HepG2 (cell line): ENCODE results near the gene CCDC142. TPM values are rescaled to one million over a fixed set of nuclear protein-coding genes. Genes with fewer than 3 reads are reported as not detected.

Experiments
- AGO2 ChIP-seq: fragments of 200-400 bp; formaldehyde crosslinking; optimal IDR thresholded peaks from 2 replicates; pipeline ENCODE3; 2017; ENCODE audit warnings: mild to moderate bottlenecking, low read depth, low read length, moderate library complexity
- BCLAF1 ChIP-seq: fragments of 450-650 bp; IDR thresholded peaks from 2 replicates; pipeline ENCODE4 v1.6.1; 2017; ENCODE audit warnings: mild to moderate bottlenecking
- MAFK ChIP-seq, 2 experiments: IDR thresholded peaks in 1 of 2; conservative IDR thresholded peaks in 1 of 2; 2 replicates each; pipeline ENCODE4 v1.6.1; 2011; ENCODE audit warnings: improper control_type of control experiment in 2 of 2, low read length in 2 of 2
- MED13 ChIP-seq: sonication (generic); formaldehyde crosslinking; IDR thresholded peaks from 2 replicates; pipeline ENCODE4 v1.5.0; 2020; ENCODE audit warnings: missing genetic modification reagents
- MZF1 ChIP-seq: sonication (generic); formaldehyde crosslinking; IDR thresholded peaks from 2 replicates; pipeline ENCODE4 v1.8.1; 2023; ENCODE audit warnings: mild to moderate bottlenecking, missing genetic modification reagents, borderline replicate concordance
- NFKB2 ChIP-seq: sonication (generic); formaldehyde crosslinking; IDR thresholded peaks from 2 replicates; pipeline ENCODE4 v1.4.0; 2020; ENCODE audit warnings: missing genetic modification reagents, borderline replicate concordance
- PPARG ChIP-seq: conservative IDR thresholded peaks from 2 replicates; pipeline ENCODE4 v1.6.1; 2016; ENCODE audit warnings: missing biosample characterization, missing genetic modification reagents
- SP5 ChIP-seq: IDR thresholded peaks from 2 replicates; pipeline ENCODE4 v1.6.1; 2016; ENCODE audit warnings: low read depth, borderline replicate concordance
- TAF1 ChIP-seq: sonication (generic); formaldehyde crosslinking; IDR thresholded peaks from 2 replicates; pipeline ENCODE4 v1.4.0; 2020; ENCODE audit warnings: missing genetic modification reagents
- ZBTB34 ChIP-seq: sonication (generic); formaldehyde crosslinking; IDR thresholded peaks from 2 replicates; pipeline ENCODE4 v1.8.0; 2022; ENCODE audit warnings: mild to moderate bottlenecking, missing genetic modification reagents
- ZFP36L1 ChIP-seq: sonication (generic); formaldehyde crosslinking; IDR thresholded peaks from 2 replicates; pipeline ENCODE4 v1.8.0; 2022; ENCODE audit warnings: mild to moderate bottlenecking, missing genetic modification reagents, moderate library complexity
- ZHX2 ChIP-seq, 2 experiments: sonication (generic) in 1 of 2; formaldehyde crosslinking in 1 of 2; IDR thresholded peaks; 2 replicates each; pipeline versions ENCODE4 v1.6.1 to v1.9.0; 2014 to 2022; ENCODE audit warnings: antibody characterized with exemption in 1 of 2, borderline replicate concordance in 1 of 2, inconsistent platforms in 1 of 2, low read depth in 1 of 2, missing genetic modification reagents in 1 of 2
- ZNF121 ChIP-seq: sonication (generic); formaldehyde crosslinking; IDR thresholded peaks from 2 replicates; pipeline ENCODE4 v1.5.0; 2020; ENCODE audit warnings: mild to moderate bottlenecking, missing genetic modification reagents
- ZNF225 ChIP-seq: sonication (generic); formaldehyde crosslinking; IDR thresholded peaks from 2 replicates; pipeline ENCODE4 v1.4.0; 2020; ENCODE audit warnings: mild to moderate bottlenecking, missing genetic modification reagents
- ZNF367 ChIP-seq: sonication (generic); formaldehyde crosslinking; IDR thresholded peaks from 2 replicates; pipeline ENCODE4 v1.4.0; 2020; ENCODE audit warnings: missing genetic modification reagents, borderline replicate concordance
- ZNF513 ChIP-seq: sonication (generic); formaldehyde crosslinking; conservative IDR thresholded peaks from 2 replicates; pipeline ENCODE4 v1.5.0; 2020; ENCODE audit warnings: missing genetic modification reagents
- ZNF776 ChIP-seq: sonication (generic); formaldehyde crosslinking; IDR thresholded peaks from 2 replicates; pipeline ENCODE4 v1.4.0; 2020; ENCODE audit warnings: mild to moderate bottlenecking, missing genetic modification reagents
- polyA plus RNA-seq, 8 experiments: library from polyadenylated mRNA; depleted of rRNA in 3 of 8; stranded (reverse) in 7 of 8; unstranded in 1 of 8; fragments of >200 nt; fragmentation: Illumina TruSeq in 4 of 8; extraction: Trizol in 4 of 8; gene quantifications; 2 replicates each; pipeline versions ENCODE4 v1.2.1 to v1.2.3, GENCODE V29; 2011 to 2016; ENCODE audit warnings: low read depth in 4 of 8, missing spikeins in 1 of 8, mixed read lengths in 1 of 8; ENCODE audit not compliant: insufficient read depth in 1 of 8
- total RNA-seq, 5 experiments: library from RNA; depleted of rRNA; stranded (reverse); fragments of >200 nt; fragmentation: Illumina TruSeq; extraction: Trizol; gene quantifications; 2 replicates each; pipeline ENCODE4 v1.2.3, GENCODE V29; 2016; ENCODE audit warnings: low read depth in 1 of 5

CCDC142 gene
- total and polyA plus RNA-seq, 2 of the 13 experiments (the other 11 are each of a cell fraction or from before 2014, with no cell fraction given), result 14.7 to 30.4 TPM

GRCh38 chr2:74439803-74440377, 42.9 kb downstream of the CCDC142 start (continued):
- TF ChIP-seq ZHX2 (IDR thresholded peaks at IDR 0.05; ENCODE audit: low read depth) (no peak; the same call in 1 of the 2 replicates), ZHX2 (CRISPR knock-in tag; IDR thresholded peaks at IDR 0.05; ENCODE audit: borderline replicate concordance) (no peak), ZNF225 (CRISPR knock-in tag) (no peak), ZNF776 (CRISPR knock-in tag) (no peak; the same call in 1 of the 2 replicates), TAF1 (CRISPR knock-in tag) (no peak), PPARG (CRISPR knock-in tag) (no peak), ZFP36L1 (CRISPR knock-in tag) (no peak), AGO2 (no peak), SP5 (CRISPR knock-in tag) (peak; percentile 21; the same call in 1 of the 2 replicates), MED13 (no peak), ZNF367 (CRISPR knock-in tag) (no peak), ZNF121 (CRISPR knock-in tag) (peak; percentile 39; the same call in 1 of the 2 replicates), MZF1 (no peak), BCLAF1 (no peak), MAFK (conservative IDR thresholded peaks at IDR 0.05 in 1 of 2, IDR thresholded peaks at IDR 0.05 in 1 of 2; ENCODE audit: low read length in 2 of 2) (no peak), ZBTB34 (CRISPR knock-in tag) (no peak), ZNF513 (CRISPR knock-in tag) (no peak), NFKB2 (CRISPR knock-in tag) (no peak)
